Esophagus squamous epithelium (tissue), 5 donors: Measurements from ENCODE around the gene RASSF1. TPM values are rescaled to one million over a fixed set of nuclear protein-coding genes. Genes with fewer than 3 reads are reported as not detected.

Experiments used
- DNase-seq: peaks from one replicate; lab custom pipeline; 2025; lab: John Stamatoyannopoulos, UW
- H3K27ac ChIP-seq, 4 donors: fragments of 200-600 bp; sonication (generic); one replicate each; pipeline ENCODE4 v1.5.1; 2016 to 2019; ENCODE audit warnings: mild to moderate bottlenecking in 1 of 4
- H3K27me3 ChIP-seq, 4 donors: fragments of 200-600 bp; sonication (generic); 1 replicate in 3 of 4; 2 replicates in 1 of 4; pipeline versions ENCODE4 v1.5.1 to v1.6.0; 2017 to 2021; ENCODE audit warnings: antibody characterized with exemption in 1 of 4
- H3K36me3 ChIP-seq, 3 donors: fragments of 200-600 bp; sonication (generic); one replicate each; pipeline ENCODE4 v1.5.1; 2016 to 2019
- H3K4me1 ChIP-seq, 3 donors: fragments of 200-600 bp; sonication (generic); one replicate each; pipeline ENCODE4 v1.5.1; 2017 to 2019
- H3K4me3 ChIP-seq, 4 donors: fragments of 200-600 bp; sonication (generic); 1 replicate in 3 of 4; 2 replicates in 1 of 4; pipeline ENCODE4 v1.5.1; 2016 to 2019; ENCODE audit warnings: mild to moderate bottlenecking in 2 of 4, moderate library complexity in 1 of 4
- H3K9me3 ChIP-seq, 3 donors: fragments of 200-600 bp; sonication (generic); one replicate each; pipeline ENCODE4 v1.5.1; 2016 to 2019
- POLR2A ChIP-seq, 4 donors: fragments of 450-650 bp; IDR thresholded peaks; one replicate each; pipeline ENCODE4 v1.6.1; 2017; ENCODE audit warnings: antibody characterized with exemption in 4 of 4, mild to moderate bottlenecking in 4 of 4, moderate library complexity in 3 of 4
- WGBS, 2 donors: methylation state at CpG; one replicate each; pipeline ENCODE4 v1.1.5; 2018; 5-methylcytosine and 5-hydroxymethylcytosine counted together
- intact Hi-C: fragments of 100-400 bp; cut with DNase I; formaldehyde crosslinking; loops from one replicate; pipeline ENCODE4 v1.15.0; 2022
- total RNA-seq, 4 donors: library from RNA; depleted of rRNA; stranded (reverse); fragments of >200 nt; gene quantifications; one replicate each; pipeline ENCODE4 v1.1.0, GENCODE V29; 2016
- TF ChIP-seq, protein P1 (sequence below), 6 experiments: fragments of 450-650 bp in 4 of 6; fragments of 200-600 bp in 2 of 6; sonication (generic) in 2 of 6; IDR thresholded peaks; one replicate each; pipeline ENCODE4 v1.5.1; 2016 to 2019; ENCODE audit warnings: antibody characterized with exemption in 6 of 6, mild to moderate bottlenecking in 4 of 6, moderate library complexity in 4 of 6
- donor health status: DM: yes; HTN: yes; CAD: no.

RASSF1 gene
- total RNA-seq, 4 donors from 2014 or later, result 11.9 to 31.7 (median 24.9) TPM

DNA sequence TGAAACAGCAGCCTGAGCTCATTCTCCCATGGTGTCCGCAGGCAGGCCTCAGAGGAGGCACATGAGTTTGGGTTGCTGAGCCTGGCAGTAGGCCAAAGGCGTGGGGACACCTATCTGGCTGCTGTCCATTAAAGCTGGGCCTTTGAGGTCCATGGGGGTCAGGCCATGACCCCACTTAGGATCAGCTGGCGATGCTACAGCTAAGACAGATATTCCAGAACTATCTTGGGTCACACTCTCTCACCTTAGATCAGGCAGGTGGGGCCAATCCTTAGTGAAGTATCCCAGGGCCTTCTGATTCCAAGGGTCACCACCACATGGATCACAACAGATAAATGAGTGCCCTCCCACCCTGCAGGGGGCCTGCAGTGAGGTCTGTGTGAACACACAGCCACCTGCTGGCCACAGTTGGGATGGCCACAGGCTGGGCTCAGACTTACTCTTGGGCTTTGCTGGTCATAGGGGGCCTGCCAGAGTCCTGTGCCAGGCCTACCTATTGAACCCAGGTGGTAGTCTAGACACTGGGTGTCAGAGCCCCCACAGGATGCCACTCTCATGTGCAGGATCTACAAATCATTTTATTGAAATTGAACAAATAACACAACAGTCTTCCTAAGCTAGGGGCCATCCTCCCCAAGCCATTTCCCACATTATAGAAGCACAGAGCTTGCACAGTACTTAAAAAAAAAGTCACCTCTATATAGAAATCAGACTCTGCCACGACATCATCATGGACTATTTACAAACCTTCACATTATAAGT is 16.1 kb downstream of the RASSF1 start:
- H3K4me3 ChIP-seq, result peak overlapping the region in 1 of 4 donors; percentile 23
- TF ChIP-seq, protein P1, sequence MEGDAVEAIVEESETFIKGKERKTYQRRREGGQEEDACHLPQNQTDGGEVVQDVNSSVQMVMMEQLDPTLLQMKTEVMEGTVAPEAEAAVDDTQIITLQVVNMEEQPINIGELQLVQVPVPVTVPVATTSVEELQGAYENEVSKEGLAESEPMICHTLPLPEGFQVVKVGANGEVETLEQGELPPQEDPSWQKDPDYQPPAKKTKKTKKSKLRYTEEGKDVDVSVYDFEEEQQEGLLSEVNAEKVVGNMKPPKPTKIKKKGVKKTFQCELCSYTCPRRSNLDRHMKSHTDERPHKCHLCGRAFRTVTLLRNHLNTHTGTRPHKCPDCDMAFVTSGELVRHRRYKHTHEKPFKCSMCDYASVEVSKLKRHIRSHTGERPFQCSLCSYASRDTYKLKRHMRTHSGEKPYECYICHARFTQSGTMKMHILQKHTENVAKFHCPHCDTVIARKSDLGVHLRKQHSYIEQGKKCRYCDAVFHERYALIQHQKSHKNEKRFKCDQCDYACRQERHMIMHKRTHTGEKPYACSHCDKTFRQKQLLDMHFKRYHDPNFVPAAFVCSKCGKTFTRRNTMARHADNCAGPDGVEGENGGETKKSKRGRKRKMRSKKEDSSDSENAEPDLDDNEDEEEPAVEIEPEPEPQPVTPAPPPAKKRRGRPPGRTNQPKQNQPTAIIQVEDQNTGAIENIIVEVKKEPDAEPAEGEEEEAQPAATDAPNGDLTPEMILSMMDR (IDR thresholded peaks at IDR 0.05), result peak; percentile 47 to 88 (median 82)
- TF ChIP-seq POLR2A (IDR thresholded peaks at IDR 0.05), result no peak
- peak overlapping the region; percentile 90 to 98 (median 96) for H3K27ac ChIP-seq
- no peaks in the 10 kb centered on the region for H3K27me3 ChIP-seq
- no peak for DNase-seq
- intact Hi-C loops, result loop anchor here (10.0 kb wide), 1 partner anchor 50 kb away; the partner anchor contains the start of gene LSMEM2
- WGBS, 2 donors, result 43 to 51% methylated on average over 3 to 4 of the region's 4 CpGs
- H3K9me3 ChIP-seq, result no peaks in the 10 kb centered on the region
- H3K36me3 ChIP-seq, result peaks cover 0 to 31% (median 2%) of the 10 kb centered on the region in 3 donors
- peaks cover 50 to 89% (median 51%) of the 10 kb centered on the region in 3 donors for H3K4me1 ChIP-seq

DNA sequence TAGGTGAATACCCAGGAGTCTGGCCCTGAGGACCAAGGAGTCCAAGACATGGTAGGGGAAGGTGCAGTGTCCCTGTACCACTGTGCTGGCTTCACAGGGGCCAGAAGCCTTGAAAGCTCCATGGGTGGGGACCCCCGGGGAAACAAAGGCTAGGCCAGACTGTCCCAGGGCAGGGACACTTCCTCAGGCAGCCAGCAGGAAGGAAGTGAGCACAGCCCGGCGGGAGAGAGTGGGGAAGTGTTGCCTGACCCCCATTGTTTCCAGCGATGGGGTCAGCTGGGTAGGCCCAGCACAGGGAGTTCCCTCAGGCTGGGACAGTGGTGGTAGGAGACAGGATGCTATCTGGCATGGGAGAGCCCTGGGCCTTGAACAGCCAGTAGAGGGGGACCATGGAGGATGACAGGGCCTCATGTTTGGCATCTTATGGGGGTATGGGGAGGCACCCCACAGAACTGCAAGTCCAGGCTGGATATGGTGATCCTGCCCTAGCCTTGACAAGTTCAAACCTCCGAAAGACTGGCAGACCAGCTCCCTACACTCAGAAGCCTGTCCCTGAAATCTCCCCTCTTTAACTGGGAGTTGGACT is 16.9 kb downstream of the RASSF1 start:
- WGBS, 2 donors, result 43 to 52% methylated on average over 1 to 3 of the region's 5 CpGs
- Histone ChIP-seq H3K27ac (peak overlapping the region; percentile 90 to 98 (median 96)), H3K36me3 (peaks cover 0 to 34% (median 0%) of the 10 kb centered on the region in 3 donors), H3K27me3 (no peaks in the 10 kb centered on the region), H3K4me1 (peaks cover 54 to 91% (median 56%) of the 10 kb centered on the region in 3 donors), H3K4me3 (peak overlapping the region in 1 of 4 donors; percentile 23), H3K9me3 (no peaks in the 10 kb centered on the region)
- intact Hi-C loops, result loop anchor here (10.0 kb wide), 1 partner anchor 49 kb away; the partner anchor contains the start of gene LSMEM2
- TF ChIP-seq POLR2A (IDR thresholded peaks at IDR 0.05), result no peak
- TF ChIP-seq, protein P1 (IDR thresholded peaks at IDR 0.05), result peak in 2 of 6 experiments; percentile 20 to 24
- DNase-seq, result no peak

DNA sequence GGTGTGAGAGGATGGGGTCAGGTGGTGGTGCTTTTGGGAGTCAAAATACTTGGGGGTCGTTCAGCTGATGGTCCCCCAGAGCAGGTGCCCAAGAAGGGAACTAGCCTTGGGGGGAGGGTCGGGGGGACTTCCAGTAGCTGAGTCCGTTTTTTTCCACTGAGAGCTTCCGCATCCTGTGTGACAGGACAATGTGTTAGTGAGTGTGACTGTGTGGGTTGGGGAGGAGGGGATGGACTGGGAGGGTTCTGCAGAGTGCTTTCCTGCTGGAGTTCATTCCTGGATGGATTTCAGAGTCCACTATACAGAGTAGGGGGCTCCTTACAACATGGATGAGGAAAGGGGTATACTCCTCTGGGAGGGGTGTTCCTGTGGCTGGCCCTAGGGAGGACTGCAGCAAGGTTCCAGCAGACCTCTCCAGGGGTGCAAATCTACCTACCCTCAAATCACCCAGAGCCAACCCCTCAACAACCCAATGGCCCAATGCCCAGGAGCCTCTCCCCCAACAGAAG is 17.5 kb downstream of the RASSF1 start:
- no peak for DNase-seq
- Histone ChIP-seq H3K4me1 (peaks cover 56 to 91% (median 57%) of the 10 kb centered on the region in 3 donors), H3K9me3 (no peaks in the 10 kb centered on the region), H3K27ac (peak overlapping the region; percentile 90 to 98 (median 96)), H3K27me3 (no peaks in the 10 kb centered on the region), H3K4me3 (peak overlapping the region in 1 of 4 donors; percentile 98), H3K36me3 (peaks cover 0 to 40% (median 2%) of the 10 kb centered on the region in 3 donors)
- intact Hi-C loops, result loop anchor here (10.0 kb wide), 1 partner anchor 48 kb away; the partner anchor contains the start of gene LSMEM2
- no peak for TF ChIP-seq POLR2A (IDR thresholded peaks at IDR 0.05)
- TF ChIP-seq, protein P1 (IDR thresholded peaks at IDR 0.05), result no peak
- WGBS, 2 donors, result 29 to 60% methylated on average over 4 of the region's 4 CpGs

DNA sequence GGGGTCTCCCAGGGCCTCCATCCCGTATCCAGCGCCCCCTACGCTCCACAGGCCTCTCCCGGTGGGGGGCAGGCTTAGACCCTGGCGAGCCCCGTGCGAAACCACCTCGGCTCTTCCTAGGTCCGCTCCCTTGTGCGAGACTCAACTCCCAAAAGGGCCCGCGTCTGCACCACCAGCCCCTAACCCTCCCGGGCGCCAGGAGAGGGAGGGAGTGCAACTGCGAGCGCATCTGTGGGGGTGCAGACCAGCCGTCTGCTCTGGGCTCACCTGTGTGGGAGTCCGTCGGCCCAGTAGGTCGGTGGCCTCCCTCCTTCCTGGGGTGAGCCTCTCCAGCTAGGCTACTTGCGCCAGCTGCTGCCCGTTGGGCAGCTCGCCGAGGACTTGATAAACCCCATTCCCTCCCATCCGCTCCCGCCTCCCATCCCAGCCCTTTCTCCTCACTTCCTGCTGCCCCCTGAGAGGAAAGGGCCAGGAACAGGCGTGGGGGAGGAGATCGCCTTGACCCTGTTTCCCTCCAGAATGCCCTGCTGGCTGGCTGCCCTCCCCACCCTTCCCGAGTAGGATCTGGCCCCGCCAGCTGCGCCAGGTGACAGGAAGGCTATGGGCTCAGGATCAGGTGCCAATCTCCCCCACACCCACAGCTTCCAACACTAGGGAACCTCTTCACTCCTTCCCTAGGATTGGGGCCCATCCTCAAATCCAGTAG is 18.1 kb downstream of the RASSF1 start, which contains the start of gene HYAL2:
HYAL2 (minus strand) TSS at position 360 of the 706 bp plus-strand sequence. CDS start 2,256 bp downstream, outside the sequence.
- 44 to 50% methylated on average over 6 to 8 of the region's 31 CpGs for WGBS, 2 donors
- intact Hi-C loops, result loop anchor here (10.0 kb wide), 1 partner anchor 48 kb away; the partner anchor contains the start of gene LSMEM2
- Histone ChIP-seq H3K36me3 (peaks cover 0 to 46% (median 8%) of the 10 kb centered on the region in 3 donors), H3K9me3 (no peaks in the 10 kb centered on the region), H3K4me1 (peaks cover 61 to 93% (median 62%) of the 10 kb centered on the region in 3 donors), H3K27ac (peak within 1 kb of the TSS; percentile 90 to 98 (median 96)), H3K4me3 (peak within 1 kb of the TSS; percentile 71 to 98 (median 82)), H3K27me3 (no peaks in the 10 kb centered on the region)
- no peak for DNase-seq
- peak in 2 of 4 donors; percentile 5 to 10 for TF ChIP-seq POLR2A (IDR thresholded peaks at IDR 0.05)
- TF ChIP-seq, protein P1 (IDR thresholded peaks at IDR 0.05), result no peak
